Astrocyte of the cerebellum (primary cell): ENCODE data around the gene POU2F3.

ENCODE experiments used
- DNase-seq: peaks from one replicate; pipeline ENCODE4 v3.0.0-alpha.2; 2011; ENCODE audit warnings: low read depth
- H3K4me3 ChIP-seq: 2 replicates; pipeline ENCODE4 v1.5.1; 2011; ENCODE audit warnings: mild to moderate bottlenecking, low read depth, low read length, moderate library complexity
- CTCF ChIP-seq: IDR thresholded peaks from 2 replicates; pipeline ENCODE4 v1.5.1; 2012; ENCODE audit warnings: low read length, low read depth, moderate library complexity, mild to moderate bottlenecking; ENCODE audit errors: missing control alignments
- in situ Hi-C: cut with HindIII; loops from 2 replicates; pipeline ENCODE4 v1.10.0; 2017; ENCODE audit warnings: low sequenced_read_pairs

Gene POU2F3

GRCh38 chr11:120295099-120295498 lies 55.2 kb downstream of the POU2F3 start:
- in situ Hi-C loops: no loop called here
- DNase-seq: no peak
- no peak overlapping the region for H3K4me3 ChIP-seq
- TF ChIP-seq CTCF: no peak

DNA sequence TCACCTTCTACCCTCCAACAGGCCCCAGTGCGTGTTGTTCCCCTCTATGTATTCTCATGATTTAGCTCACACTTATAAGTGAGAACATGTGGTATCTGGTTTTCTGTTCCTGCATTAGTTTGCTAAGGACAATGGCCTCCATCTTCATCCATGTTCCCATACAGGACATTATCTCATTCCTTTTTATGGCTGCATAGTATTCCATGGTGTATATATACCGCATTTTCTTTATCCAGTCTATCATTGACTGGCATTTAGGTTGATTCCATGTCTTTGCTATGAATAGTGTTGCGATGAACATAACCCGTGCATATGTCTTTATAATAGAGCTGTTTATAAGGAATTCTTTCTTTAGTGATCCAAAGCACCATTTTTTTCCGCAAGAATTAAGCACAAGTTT lies 56.6 kb downstream of the POU2F3 start:
- no peak overlapping the region for H3K4me3 ChIP-seq
- in situ Hi-C loops: no loop called here
- no peak for DNase-seq
- TF ChIP-seq CTCF: no peak

- DNase-seq: no peak
- no peak overlapping the region for H3K4me3 ChIP-seq
- no peak for TF ChIP-seq CTCF
- in situ Hi-C loops: no loop called here
These were observed 58.5 kb downstream of the POU2F3 start for GRCh38 chr11:120298461-120298860.

DNA sequence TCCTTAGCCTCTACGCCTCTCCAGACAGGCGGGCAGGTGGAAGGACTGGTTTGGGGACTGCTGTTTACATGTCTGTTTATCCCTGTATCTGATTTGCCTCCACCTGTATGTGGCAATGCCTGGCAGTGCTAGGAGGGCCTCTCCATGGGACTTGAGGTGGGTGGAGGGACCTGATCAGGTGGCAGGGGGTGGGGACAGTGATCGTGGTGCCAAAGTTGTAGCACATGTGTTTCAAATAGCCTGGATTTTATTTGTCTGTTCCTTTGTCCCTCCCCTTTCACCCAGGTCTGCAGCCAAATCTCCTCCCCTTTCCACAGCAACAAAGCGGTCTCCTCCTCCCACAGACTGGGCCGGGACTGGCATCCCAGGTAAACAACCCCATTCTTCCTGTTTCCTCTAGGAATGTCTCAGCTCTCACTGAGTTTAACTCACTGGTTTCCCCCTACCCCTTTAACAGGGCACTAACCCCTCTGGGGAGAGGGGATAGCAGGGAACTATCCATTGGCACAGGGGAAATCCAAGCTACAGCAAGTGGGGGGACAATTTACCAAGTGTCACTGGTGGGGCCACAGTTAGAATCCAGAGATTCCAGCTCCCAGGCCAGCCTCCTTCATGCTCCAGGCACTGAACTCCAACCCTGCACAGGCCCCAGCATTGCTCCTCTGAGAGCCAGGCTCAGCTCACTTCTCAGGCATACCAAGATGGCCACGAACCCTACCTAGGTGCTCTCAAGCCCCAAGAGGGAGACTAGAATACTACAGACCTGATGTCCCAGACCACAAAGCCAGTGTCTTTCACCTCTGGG lies 62.3 kb downstream of the POU2F3 start:
- H3K4me3 ChIP-seq: no peak overlapping the region
- in situ Hi-C loops: no loop called here
- no peak for TF ChIP-seq CTCF
- DNase-seq: no peak

- TF ChIP-seq CTCF: peak; percentile 80
- no peak overlapping the region for H3K4me3 ChIP-seq
- in situ Hi-C loops: no loop called here
- DNase-seq: peak; percentile 31
These were observed 63.2 kb downstream of the POU2F3 start for GRCh38 chr11:120303004-120303637.

GRCh38 chr11:120304526-120304925 lies 64.6 kb downstream of the POU2F3 start:
- no peak for DNase-seq
- no peak overlapping the region for H3K4me3 ChIP-seq
- in situ Hi-C loops: no loop called here
- no peak for TF ChIP-seq CTCF
